MCF 10A (cell line): Measurements from ENCODE around the gene NR1I3. TPM values are rescaled to one million over a fixed set of nuclear protein-coding genes. Genes with fewer than 3 reads are reported as not detected.

Source experiments
- Bru-seq: library from RNA; stranded (reverse); fragments of 400-500 nt; gene quantifications from one replicate; lab custom pipeline; 2021; lab: Mats Ljungman, UMichigan
- BruChase-seq, 2 experiments: library from RNA; stranded (reverse); fragments of 400-500 nt; gene quantifications; one replicate each; lab custom pipeline; 2021; lab: Mats Ljungman, UMichigan
- BruUV-seq: library from RNA; stranded (reverse); fragments of 400-500 nt; replicated peaks from 2 replicates; lab custom pipeline; 2021; lab: Mats Ljungman, UMichigan
- CTCF ChIA-PET: fragments of 300-600 bp; sonication (Branson Sonifier 250); formaldehyde crosslinking; extraction: SDS; loops from one replicate; lab custom pipeline; 2021; ENCODE audit warnings: antibody characterized with exemption, inconsistent platforms; lab: Yijun Ruan, JAX
- POLR2A ChIA-PET: fragments of 300-600, 350-650 bp; sonication (Branson Sonifier 250); formaldehyde crosslinking; extraction: SDS; loops from one replicate; lab custom pipeline; 2020; ENCODE audit warnings: antibody characterized with exemption, inconsistent platforms; lab: Yijun Ruan, JAX
- DNase-seq: peaks from one replicate; pipeline ENCODE4 v3.0.0-alpha.2; 2018; ENCODE audit not compliant: unreplicated experiment
- H3K27ac Mint-ChIP-seq: one replicate; pipeline ENCODE4 v1.8.0; 2022; ENCODE audit warnings: mild to moderate bottlenecking, low read depth, mixed read lengths; ENCODE audit not compliant: unreplicated experiment
- H3K27me3 Mint-ChIP-seq: one replicate; pipeline ENCODE4 v1.8.0; 2022; ENCODE audit warnings: mixed read lengths; ENCODE audit not compliant: insufficient read depth, unreplicated experiment
- H3K36me3 Mint-ChIP-seq: one replicate; pipeline ENCODE4 v1.8.0; 2022; ENCODE audit warnings: mild to moderate bottlenecking, moderate library complexity, mixed read lengths; ENCODE audit not compliant: insufficient read depth, unreplicated experiment
- H3K4me1 Mint-ChIP-seq: one replicate; pipeline ENCODE4 v1.8.0; 2022; ENCODE audit warnings: mixed read lengths; ENCODE audit not compliant: insufficient read depth, unreplicated experiment
- H3K4me3 Mint-ChIP-seq: one replicate; pipeline ENCODE4 v1.8.0; 2022; ENCODE audit warnings: mild to moderate bottlenecking, moderate library complexity, mixed read lengths; ENCODE audit not compliant: unreplicated experiment
- H3K9me3 Mint-ChIP-seq: one replicate; pipeline ENCODE4 v1.8.0; 2022; ENCODE audit warnings: mixed read lengths; ENCODE audit not compliant: unreplicated experiment
- intact Hi-C: fragments of 100-400 bp; cut with micrococcal nuclease; formaldehyde crosslinking; loops from 2 replicates; pipeline ENCODE4 v1.14.1; 2022
- long read RNA-seq: library from polyadenylated mRNA; stranded (forward); transcript quantifications from one replicate; pipeline ENCODE4 v2.0.0, GENCODE V29; 2022
- total RNA-seq: library from RNA; stranded (reverse); gene quantifications from 2 replicates; pipeline ENCODE4 v1.2.3, GENCODE V29; 2022
- TF ChIP-seq, protein P1 (sequence below): fragments of 200-600 bp; IDR thresholded peaks from one replicate; pipeline ENCODE4 v1.8.0; 2022; ENCODE audit warnings: antibody characterized with exemption, mild to moderate bottlenecking; ENCODE audit not compliant: unreplicated experiment

Gene NR1I3, protein sequence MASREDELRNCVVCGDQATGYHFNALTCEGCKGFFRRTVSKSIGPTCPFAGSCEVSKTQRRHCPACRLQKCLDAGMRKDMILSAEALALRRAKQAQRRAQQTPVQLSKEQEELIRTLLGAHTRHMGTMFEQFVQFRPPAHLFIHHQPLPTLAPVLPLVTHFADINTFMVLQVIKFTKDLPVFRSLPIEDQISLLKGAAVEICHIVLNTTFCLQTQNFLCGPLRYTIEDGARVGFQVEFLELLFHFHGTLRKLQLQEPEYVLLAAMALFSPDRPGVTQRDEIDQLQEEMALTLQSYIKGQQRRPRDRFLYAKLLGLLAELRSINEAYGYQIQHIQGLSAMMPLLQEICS
- total RNA-seq = not detected in 2 replicates
- not detected for Bru-seq, nascent RNA
- BruChase-seq, experiment 1, labeled RNA remaining after a 6-hour chase = not detected
- not detected for BruChase-seq, experiment 2, labeled RNA remaining after a 2-hour chase
- long read RNA-seq = 0 reads

DNA sequence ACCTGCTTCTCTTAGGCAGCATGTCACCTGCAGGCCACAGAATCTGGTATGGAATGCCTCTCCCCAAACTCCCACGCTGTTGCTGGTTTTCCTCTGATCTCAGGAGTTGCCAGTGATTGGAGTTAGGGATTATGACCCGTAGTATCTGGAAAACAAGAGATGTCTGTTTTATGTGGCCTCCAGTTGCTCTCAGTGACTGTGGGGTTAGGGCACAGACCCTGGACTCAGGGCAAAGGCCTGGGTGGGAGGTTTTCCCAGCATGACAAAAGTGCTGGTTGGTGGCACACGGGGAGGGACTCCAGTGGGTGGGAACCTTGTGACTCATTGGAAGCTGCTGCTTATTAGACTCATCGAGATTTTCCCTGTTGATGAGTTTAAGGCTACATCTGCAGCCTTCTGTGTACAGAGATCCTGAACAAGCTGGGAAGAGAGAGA is at the start of gene NR1I3:
TSS of gene NR1I3 (minus strand) at position 165 of the 435 bp plus-strand sequence. CDS start 1,638 bp downstream, outside the sequence.
- H3K27ac Mint-ChIP-seq = no peak within 1 kb of the TSS
- ChIA-PET POLR2A (interaction anchor here (1.1 to 1.2 kb wide), 2 partner anchors 9 to 11 kb away, joined by 3 to 5 read pairs; no protein-coding TSS in a partner anchor), CTCF (interaction anchor here (0.6 to 9.4 kb wide), 5 partner anchors 10 to 217 kb away, joined by 4 to 128 read pairs (median 8); partner anchors contain the start of gene TOMM40L)
- H3K4me3 Mint-ChIP-seq = no peak within 1 kb of the TSS
- no peaks in the 10 kb centered on the region for H3K27me3 Mint-ChIP-seq
- BruUV-seq = no TSS peak
- intact Hi-C loops = no loop called here
- DNase-seq = no peak
- H3K4me1 Mint-ChIP-seq = peaks cover 11% of the 10 kb centered on the region
- no peaks in the 10 kb centered on the region for H3K9me3 Mint-ChIP-seq
- TF ChIP-seq, protein P1, sequence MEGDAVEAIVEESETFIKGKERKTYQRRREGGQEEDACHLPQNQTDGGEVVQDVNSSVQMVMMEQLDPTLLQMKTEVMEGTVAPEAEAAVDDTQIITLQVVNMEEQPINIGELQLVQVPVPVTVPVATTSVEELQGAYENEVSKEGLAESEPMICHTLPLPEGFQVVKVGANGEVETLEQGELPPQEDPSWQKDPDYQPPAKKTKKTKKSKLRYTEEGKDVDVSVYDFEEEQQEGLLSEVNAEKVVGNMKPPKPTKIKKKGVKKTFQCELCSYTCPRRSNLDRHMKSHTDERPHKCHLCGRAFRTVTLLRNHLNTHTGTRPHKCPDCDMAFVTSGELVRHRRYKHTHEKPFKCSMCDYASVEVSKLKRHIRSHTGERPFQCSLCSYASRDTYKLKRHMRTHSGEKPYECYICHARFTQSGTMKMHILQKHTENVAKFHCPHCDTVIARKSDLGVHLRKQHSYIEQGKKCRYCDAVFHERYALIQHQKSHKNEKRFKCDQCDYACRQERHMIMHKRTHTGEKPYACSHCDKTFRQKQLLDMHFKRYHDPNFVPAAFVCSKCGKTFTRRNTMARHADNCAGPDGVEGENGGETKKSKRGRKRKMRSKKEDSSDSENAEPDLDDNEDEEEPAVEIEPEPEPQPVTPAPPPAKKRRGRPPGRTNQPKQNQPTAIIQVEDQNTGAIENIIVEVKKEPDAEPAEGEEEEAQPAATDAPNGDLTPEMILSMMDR = no peak
- H3K36me3 Mint-ChIP-seq = peaks cover 7% of the 10 kb centered on the region

DNA sequence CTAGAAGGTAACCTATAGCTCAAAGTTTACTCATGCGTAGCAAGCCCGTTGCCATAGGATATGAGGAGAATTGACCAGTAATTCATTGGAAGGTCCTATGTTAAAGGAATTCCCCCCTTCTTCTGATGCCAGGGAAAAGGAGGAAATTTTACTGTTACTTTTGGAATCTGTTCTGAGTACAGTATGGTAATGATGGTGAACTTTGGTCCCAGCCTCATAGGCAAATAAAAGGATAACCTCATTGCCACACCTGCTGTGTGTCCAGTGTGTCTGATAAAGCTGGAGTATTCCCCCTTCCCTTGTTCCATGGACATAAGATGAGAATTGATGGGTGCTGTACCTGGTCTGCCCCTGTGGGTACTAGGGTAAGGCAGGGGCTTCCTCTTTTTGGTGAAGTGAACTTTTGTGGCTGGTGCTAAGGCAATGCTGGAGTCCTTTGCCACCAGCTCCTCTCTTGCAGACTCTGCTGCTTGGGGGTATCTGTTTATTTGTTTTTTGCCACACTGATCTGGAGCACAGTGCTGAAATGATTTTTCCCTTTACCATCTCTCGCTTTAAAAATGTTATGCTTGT is 49.6 kb upstream of the NR1I3 start:
- ChIA-PET CTCF (interaction anchor here (0.8 to 3.5 kb wide), 8 partner anchors 8 to 549 kb away, joined by 3 to 34 read pairs (median 4); partner anchors contain the start of gene TOMM40L), POLR2A (interaction anchor here (1.7 kb wide), 1 partner anchor 58 kb away, joined by 3 read pairs; no protein-coding TSS in a partner anchor)
- H3K36me3 Mint-ChIP-seq = peaks cover 7% of the 10 kb centered on the region
- no peak overlapping the region for H3K4me3 Mint-ChIP-seq
- H3K27me3 Mint-ChIP-seq = peaks cover 58% of the 10 kb centered on the region
- TF ChIP-seq, protein P1 = no peak
- no peaks in the 10 kb centered on the region for H3K9me3 Mint-ChIP-seq
- H3K4me1 Mint-ChIP-seq = no peaks in the 10 kb centered on the region
- DNase-seq = no peak
- intact Hi-C loops = no loop called here
- no peak overlapping the region for H3K27ac Mint-ChIP-seq
- BruUV-seq = no TSS peak

DNA sequence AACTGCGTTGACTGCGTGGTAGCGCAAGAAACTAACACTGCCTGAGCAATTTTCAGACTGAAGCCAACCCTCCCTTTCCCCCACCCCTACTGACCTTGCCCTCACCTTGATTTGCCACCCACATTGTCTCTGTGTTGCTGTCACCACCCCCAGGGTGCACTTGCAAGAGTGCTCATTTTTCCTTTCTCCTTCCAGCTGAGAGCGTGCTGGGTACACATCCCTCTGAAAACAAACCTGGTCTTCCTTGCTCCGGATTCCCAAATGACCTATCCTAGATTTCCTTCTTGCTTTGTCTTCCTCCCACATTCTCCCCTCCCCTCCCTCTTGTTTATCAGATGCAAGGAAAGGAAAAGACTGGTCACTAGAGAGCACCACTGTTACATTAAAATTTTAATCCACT is 47.5 kb upstream of the NR1I3 start:
- Mint-ChIP-seq H3K4me3 (no peak overlapping the region), H3K36me3 (no peaks in the 10 kb centered on the region), H3K27ac (no peak overlapping the region), H3K9me3 (no peaks in the 10 kb centered on the region), H3K4me1 (no peaks in the 10 kb centered on the region), H3K27me3 (peaks cover 66% of the 10 kb centered on the region)
- TF ChIP-seq, protein P1 = no peak
- intact Hi-C loops = no loop called here
- no TSS peak for BruUV-seq
- CTCF ChIA-PET = interaction anchor here (0.6 to 3.5 kb wide), 6 partner anchors 36 to 1393 kb away, joined by 3 to 34 read pairs (median 8); partner anchors contain the start of gene TOMM40L
- POLR2A ChIA-PET = no interaction called here
- no peak for DNase-seq
